PFSK-1 (cell line): ENCODE results near the gene SLC9A5.

Experiments used
- FOXP2 ChIP-seq: optimal IDR thresholded peaks from 2 replicates; pipeline ENCODE3; 2011; ENCODE audit warnings: borderline replicate concordance, control low read depth, inconsistent platforms; ENCODE audit not compliant: insufficient read depth; ENCODE audit errors: extremely low read length, extremely low read depth
- POLR2AphosphoS5 ChIP-seq: IDR thresholded peaks from 2 replicates; pipeline ENCODE4 v1.6.1; 2012; ENCODE audit warnings: low read depth, mild to moderate bottlenecking, control low read depth, low read length, moderate library complexity
- SIN3A ChIP-seq: IDR thresholded peaks from 2 replicates; pipeline ENCODE4 v1.6.1; 2012; ENCODE audit warnings: mild to moderate bottlenecking, low read length, moderate library complexity, borderline replicate concordance; ENCODE audit not compliant: insufficient read depth
- TAF1 ChIP-seq: IDR thresholded peaks from 2 replicates; pipeline ENCODE4 v1.6.1; 2012; ENCODE audit warnings: low read length, control low read depth, borderline replicate concordance; ENCODE audit not compliant: insufficient read depth
- TF ChIP-seq, protein P1 (sequence below), 2 experiments: IDR thresholded peaks; 2 replicates each; pipeline versions ENCODE4 v1.6.1 to v1.8.0; 2011 to 2012; ENCODE audit warnings: low read depth in 2 of 2, low read length in 2 of 2, control low read depth in 1 of 2, inconsistent platforms in 1 of 2, mild to moderate bottlenecking in 1 of 2, moderate library complexity in 1 of 2; ENCODE audit not compliant: insufficient read depth in 1 of 2

The SLC9A5 gene

DNA sequence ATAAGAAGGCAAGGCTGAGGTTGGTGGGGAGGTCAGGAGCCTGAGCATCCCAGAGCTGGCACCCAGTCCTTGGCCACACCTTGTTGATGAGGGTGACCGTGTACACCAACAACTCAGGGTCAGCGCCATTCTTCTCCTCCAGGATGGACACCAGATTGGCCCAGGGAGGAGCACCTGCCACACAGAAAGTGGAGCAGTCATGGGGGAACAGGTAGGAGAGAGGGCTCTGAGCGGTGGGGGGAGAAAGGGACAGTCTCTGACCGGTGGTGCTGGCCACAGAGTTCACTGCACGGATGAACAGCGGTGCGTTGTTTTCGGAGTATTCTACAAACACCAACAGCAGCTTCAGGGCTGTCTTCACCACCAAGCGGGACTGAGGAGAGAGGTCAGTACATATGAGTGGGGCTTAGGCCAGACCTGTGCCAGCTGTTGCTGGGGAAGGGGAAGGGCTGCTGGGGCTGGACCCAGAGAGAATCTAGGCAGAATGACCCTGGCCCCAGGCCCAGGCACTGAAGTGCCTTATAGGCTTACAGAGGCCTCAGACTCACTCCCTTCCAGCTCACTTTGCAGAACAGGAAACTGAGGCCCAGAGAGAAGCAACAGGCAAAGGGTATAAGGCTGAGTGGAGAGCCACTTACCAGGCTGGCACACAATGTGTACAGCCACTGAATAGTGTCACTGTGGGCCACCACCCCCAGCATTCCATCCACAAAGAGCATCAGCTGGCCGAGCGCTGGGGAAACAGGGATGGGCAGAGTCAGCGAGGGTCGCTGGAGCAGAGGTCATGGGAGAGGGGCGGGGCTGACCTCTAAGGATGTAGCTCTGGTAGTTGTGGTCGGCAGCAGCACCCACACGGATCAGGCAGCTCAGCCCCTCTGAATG lies 11.1 kb upstream of the SLC9A5 start:
- TF ChIP-seq, protein P1, sequence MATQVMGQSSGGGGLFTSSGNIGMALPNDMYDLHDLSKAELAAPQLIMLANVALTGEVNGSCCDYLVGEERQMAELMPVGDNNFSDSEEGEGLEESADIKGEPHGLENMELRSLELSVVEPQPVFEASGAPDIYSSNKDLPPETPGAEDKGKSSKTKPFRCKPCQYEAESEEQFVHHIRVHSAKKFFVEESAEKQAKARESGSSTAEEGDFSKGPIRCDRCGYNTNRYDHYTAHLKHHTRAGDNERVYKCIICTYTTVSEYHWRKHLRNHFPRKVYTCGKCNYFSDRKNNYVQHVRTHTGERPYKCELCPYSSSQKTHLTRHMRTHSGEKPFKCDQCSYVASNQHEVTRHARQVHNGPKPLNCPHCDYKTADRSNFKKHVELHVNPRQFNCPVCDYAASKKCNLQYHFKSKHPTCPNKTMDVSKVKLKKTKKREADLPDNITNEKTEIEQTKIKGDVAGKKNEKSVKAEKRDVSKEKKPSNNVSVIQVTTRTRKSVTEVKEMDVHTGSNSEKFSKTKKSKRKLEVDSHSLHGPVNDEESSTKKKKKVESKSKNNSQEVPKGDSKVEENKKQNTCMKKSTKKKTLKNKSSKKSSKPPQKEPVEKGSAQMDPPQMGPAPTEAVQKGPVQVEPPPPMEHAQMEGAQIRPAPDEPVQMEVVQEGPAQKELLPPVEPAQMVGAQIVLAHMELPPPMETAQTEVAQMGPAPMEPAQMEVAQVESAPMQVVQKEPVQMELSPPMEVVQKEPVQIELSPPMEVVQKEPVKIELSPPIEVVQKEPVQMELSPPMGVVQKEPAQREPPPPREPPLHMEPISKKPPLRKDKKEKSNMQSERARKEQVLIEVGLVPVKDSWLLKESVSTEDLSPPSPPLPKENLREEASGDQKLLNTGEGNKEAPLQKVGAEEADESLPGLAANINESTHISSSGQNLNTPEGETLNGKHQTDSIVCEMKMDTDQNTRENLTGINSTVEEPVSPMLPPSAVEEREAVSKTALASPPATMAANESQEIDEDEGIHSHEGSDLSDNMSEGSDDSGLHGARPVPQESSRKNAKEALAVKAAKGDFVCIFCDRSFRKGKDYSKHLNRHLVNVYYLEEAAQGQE (IDR thresholded peaks at IDR 0.05; ENCODE audit: insufficient read depth in 1 of 2, low read depth in 2 of 2, low read length in 2 of 2) = no peak
- no peak for TF ChIP-seq SIN3A
- TF ChIP-seq FOXP2 = no peak

GRCh38 chr16:67238278-67238575 lies 10.6 kb upstream of the SLC9A5 start:
- TF ChIP-seq FOXP2 = no peak
- TF ChIP-seq TAF1 = no peak
- TF ChIP-seq, protein P1 (IDR thresholded peaks at IDR 0.05; ENCODE audit: insufficient read depth in 1 of 2, low read depth in 2 of 2, low read length in 2 of 2) = no peak
- TF ChIP-seq SIN3A = no peak
- no peak for TF ChIP-seq POLR2AphosphoS5

DNA sequence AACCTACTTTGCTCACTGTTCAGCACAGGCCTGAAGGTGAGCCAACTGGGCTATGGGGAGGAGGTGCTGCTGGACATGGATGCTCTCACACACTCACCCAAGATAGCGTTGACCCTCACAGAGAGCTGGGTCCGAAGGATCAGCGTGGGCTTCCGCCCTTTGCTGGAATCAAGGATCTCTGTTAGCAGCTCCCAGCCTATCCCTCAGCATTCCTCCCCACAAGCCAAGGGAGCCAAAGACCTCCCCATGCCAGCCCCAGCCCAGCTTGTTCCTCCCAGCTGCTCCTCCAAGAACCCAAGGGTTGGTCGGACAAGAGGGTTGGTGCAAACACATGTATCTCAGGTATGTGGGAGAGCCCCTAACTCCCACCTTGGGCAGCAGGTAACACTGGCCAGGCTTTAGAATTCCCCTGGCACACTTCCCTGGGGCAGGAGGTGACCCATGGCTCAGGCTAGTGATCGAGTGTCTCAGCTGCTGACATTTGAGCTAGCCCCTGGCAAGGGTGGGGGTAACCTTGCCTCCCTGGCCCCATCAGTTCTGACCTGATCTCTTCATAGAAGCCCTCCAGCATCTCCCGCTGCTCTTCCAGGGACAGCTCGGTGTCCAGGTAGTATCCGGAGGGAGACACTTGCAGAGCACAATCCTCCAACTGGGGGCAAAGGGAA lies 9.8 kb upstream of the SLC9A5 start:
- no peak for TF ChIP-seq FOXP2
- TF ChIP-seq, protein P1 (IDR thresholded peaks at IDR 0.05; ENCODE audit: insufficient read depth in 1 of 2, low read depth in 2 of 2, low read length in 2 of 2) = no peak
- TF ChIP-seq POLR2AphosphoS5 = no peak
- no peak for TF ChIP-seq TAF1
- TF ChIP-seq SIN3A = no peak

DNA sequence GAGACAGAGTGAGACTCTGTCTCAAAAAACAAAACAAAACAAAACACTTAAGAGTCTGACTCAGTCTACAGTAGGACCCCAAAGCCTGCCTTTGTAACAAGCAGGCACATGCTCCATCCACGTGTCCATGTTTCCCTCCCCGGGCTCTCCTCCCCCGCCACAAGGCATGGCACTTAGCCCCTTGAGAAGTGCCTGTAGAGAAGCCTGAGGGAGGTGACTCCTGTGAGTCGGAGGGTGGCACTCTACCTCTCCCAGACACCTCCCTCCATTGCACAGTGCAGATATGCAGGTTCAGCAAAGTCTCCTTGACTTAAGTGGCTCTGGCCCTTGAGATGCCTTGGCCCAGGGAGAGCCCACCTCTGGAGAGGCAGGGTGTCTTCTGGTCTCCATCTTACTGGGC lies 8.3 kb upstream of the SLC9A5 start:
- TF ChIP-seq SIN3A = no peak
- TF ChIP-seq, protein P1 (IDR thresholded peaks at IDR 0.05; ENCODE audit: insufficient read depth in 1 of 2, low read depth in 2 of 2, low read length in 2 of 2) = no peak
- TF ChIP-seq POLR2AphosphoS5 = no peak
- TF ChIP-seq TAF1 = no peak
- no peak for TF ChIP-seq FOXP2
